NCI-H2227 (cell line): ENCODE measurements around the gene GLTPD2.

Source experiments
- DNase-seq: peaks from one replicate; lab custom pipeline; 2025; ENCODE audit not compliant: unreplicated experiment; lab: John Stamatoyannopoulos, UW

GLTPD2 gene

DNA sequence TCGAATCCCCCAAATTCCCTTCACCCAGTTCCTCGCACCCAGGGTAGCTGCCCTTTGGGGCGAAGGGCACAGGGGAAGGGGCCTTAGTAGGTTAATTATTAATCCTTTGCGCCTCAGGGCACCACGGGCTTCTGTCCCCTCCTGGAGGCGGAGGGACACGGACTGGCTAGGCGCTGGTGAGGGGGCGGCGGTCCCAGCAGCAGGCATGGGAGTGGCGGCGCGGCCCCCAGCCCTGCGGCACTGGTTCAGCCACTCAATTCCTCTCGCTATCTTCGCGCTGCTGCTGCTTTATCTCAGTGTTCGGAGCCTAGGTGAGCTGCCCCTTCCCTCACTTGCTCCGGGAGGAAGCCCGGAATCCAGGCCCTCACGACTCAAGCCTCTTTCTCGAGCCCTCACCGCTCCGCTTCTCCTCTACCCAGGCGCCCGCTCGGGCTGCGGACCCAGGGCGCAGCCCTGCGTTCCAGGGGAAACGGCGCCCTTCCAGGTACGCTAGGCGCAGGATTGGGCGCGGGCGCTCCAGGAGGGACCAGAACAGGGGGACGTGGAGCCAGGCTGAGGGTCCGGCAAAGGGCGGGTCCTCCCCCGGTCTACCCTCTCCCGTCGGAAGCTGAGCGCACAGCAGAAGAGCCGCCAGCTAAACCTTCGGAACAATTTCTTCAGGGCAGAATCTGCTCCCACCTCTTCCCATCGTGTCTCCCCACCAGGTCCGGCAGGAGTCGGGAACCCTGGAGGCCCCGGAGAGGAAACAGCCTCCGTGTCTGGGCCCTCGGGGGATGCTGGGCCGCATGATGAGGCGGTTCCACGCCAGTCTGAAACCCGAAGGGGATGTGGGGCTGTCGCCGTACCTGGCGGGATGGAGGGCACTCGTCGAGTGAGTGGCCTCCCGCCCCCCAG, at the start of gene GLTPD2:
GLTPD2 (plus strand) TSS at position 158 of the 894 bp plus-strand sequence; CDS start at position 206, 48 bp downstream.
- DNase-seq, result peak; percentile 37

DNA sequence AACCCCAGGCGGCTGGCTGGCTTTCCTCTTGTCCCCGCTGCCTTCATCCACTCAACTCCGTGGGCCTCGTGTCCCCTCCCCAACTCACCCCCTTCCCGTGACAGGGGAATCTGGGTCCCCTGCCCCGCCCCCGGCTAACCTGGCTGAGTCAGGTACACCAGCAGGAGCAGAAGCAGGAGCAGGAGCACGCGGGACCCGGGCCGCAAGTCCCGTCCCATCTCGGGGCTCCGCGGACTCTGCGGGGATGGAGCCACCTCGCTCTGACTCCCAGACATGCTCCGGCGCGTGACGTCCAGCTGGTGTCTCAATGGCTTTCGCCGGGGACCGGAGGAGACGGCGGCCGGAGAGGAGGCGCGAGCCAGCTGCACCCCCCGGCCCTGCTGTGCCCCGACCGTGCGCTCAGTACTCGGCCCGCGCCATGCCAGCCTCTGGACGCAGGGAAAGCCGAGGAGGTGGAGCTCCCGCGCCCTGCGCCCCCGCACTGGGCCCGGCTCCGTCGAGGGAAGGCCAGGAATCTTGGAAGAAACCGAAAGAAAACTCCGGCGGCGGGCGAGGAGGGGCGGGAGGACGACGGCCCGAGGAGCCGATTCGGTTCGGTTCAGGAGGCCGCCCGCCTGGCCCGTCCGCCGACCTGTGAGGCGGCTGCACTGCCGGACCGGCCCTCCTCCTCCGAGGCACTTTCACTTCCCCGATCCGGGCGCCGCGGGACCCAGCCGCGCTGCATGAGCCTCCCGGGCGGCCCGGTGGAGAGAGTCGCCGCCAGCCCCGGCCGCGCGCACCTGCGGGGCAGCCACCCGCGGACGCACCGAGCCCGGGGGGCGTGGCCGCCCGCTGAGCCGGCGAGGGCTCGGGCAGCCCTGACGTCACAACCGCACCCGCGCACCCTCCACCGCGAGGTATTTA, 49.4 kb upstream of the GLTPD2 start, which contains the start of the genes CXCL16 and ZMYND15:
CXCL16 (minus strand) TSS at position 807 of the 903 bp plus-strand sequence; CDS start at position 218, 589 bp downstream.
ZMYND15 (plus strand) TSS at position 712 of the 903 bp plus-strand sequence. CDS start 716 bp downstream, outside the sequence.
- DNase-seq, result no peak

DNA sequence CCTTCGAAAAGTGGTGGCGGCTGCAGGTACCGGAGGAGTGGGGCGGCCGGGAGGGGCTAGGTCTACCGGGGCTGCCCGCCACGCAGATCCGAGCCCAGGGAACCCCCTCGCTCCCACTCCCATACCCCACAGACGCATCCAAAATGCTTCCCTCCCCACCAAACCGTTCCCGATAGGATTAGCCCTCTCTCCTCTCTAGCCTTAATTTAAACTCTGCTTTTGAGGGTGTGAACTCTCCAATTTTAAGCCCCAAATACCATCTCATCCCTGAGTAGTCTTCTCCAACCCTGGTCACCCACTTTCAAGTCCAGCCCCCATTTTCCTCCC, 48.8 kb upstream of the GLTPD2 start:
- DNase-seq, result no peak

DNA sequence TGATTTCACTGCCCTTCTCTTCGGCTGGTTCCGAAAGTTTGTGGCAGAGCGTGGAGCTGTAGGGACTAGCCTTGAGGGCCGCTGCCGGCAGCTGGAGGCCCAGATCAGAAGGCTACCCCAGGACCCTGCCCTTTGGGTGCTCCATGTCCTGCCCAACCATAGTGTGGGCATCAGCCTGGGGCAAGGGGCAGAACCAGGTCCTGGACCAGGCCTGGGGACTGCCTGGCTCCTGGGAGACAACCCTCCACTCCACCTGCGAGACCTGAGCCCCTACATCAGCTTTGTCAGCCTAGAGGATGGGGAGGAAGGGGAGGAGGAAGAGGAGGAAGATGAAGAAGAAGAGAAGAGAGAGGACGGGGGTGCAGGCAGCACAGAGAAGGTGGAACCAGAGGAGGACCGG, 48.2 kb upstream of the GLTPD2 start:
- no peak for DNase-seq

DNA sequence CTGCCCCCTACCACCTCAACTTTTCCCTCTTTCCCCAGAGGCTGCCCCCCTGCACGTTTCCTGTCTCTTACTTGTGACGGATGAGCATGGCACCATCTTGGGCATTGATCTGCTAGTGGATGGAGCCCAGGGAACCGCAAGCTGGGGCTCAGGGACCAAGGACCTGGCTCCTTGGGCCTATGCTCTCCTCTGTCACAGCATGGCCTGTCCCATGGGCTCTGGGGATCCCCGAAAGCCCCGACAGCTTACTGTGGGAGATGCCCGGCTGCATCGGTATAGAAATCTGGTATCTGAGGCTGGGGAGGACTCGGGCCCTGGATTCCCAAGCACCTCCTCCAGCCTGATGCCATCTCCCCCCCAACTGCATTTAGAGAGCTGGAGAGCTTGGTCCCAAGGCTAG, 47.2 kb upstream of the GLTPD2 start:
- no peak for DNase-seq

DNA sequence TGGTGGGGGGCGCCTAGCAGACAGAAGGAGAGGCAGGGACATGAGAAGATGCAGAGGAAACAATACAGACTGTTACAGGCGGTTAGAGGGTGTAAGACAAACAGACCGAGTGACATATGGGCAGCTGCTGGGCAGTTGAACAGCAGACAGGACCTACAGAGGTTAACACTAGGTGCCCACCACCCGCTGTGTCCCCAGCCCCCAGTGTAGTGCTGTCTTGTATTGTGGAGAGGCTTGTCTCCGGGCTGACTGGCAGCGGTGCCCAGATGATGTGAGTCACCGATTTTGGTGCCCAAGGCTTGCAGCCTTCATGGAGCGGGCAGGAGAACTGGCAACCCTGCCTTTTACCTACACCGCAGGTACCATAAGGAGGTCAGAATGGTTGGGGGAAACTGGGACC, 46.6 kb upstream of the GLTPD2 start:
- no peak for DNase-seq

DNA sequence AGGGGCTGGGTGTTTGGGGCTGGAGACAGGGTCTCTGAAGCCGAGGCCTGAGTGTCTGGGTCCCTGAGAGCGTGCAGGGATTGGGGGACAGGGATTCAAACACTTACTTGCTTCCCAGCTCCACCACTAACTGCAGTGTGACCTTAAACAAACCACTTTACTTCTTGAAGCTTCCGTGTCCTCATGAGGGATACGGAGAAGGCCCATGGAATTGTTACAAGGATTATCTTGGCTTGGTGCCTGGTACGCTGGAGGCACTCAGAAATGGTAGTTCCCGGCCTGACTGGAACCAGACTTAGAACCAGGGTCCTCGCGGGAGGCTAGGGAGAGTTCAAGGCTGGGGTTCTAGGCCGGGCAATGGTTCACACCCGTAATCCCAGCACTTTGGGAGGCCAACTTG, 46.1 kb upstream of the GLTPD2 start:
- DNase-seq, result no peak

DNA sequence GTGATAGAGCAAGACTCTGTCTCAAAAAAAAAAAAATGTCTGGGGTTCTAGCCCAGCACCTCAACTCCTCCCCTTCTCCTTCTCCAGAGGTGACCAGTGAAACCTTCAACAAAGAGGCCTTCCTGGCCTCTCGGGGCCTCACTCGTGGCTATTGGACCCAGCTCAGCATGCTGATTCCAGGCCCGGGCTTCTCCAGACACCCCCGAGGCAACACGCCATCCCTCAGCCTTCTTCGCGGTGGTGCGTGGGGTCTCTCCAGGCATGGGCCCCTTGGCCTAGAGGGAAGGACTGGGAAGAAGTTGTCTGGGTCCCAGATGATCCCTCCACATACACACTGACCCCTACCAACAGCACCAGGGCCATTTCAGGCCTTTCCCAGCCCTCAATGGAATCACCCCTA, 45.5 kb upstream of the GLTPD2 start:
- DNase-seq, result no peak

DNA sequence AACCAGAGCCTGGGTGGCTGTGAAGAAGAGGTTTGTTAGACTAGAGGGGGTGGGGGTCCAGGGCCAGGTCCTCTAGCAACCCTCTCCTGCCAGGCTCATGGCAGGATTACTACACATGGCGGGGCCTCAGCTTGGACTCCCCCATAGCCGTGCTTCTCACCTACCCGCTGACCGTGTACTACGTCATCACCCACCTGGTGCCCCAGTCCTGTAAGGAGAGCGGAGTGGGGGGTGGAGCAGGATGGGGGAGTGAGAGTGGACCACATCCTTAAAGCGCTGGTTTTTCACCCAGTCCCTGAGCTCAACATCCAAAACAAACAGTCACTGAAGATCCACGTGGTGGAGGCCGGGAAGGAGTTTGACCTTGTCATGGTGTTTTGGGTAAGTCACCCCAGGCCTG, 44.9 kb upstream of the GLTPD2 start:
- DNase-seq, result no peak

DNA sequence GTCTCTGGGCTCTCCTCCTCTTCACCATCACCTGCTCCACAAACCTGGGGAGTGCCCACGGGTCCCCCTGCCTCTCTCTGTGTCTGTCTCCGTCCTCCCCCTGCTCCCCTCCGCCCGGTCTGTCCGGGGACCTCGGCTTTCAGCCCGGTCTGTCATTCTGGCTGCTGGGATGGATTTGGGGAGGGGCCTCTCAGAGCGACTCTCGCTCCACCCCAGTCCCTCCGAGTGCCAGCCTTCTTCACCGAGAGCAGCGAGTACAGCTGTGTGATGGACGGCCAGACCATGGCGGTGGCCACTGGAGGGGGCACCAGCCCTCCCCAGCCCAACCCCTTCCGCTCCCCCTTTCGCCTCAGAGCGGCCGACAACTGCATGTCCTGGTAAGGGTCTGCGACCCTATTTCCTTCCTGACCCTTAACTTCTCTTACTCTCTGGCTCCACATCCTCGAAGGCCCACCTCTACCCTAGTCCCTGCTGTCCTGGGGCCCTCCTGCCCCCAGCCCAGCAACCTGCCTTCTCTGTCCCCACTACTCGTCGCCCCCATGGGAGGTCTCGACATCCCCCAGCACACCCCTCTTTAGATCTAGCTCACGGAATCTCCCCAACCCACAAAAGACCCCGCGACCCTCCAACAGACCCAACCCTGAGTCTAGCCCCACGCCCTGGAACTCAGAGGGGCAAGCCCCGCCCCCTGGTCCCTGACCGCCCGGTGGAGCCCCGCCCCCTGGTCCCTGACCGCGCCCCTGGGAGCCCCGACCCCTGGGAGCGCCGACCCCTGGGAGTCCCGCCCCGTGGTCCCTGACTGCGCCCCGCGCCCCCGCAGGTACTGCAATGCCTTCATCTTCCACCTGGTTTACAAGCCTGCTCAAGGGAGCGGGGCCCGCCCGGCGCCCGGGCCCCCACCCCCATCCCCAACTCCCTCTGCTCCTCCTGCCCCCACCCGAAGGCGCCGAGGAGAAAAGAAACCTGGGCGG, 43.5 kb upstream of the GLTPD2 start:
- DNase-seq, result peak; percentile 41

DNA sequence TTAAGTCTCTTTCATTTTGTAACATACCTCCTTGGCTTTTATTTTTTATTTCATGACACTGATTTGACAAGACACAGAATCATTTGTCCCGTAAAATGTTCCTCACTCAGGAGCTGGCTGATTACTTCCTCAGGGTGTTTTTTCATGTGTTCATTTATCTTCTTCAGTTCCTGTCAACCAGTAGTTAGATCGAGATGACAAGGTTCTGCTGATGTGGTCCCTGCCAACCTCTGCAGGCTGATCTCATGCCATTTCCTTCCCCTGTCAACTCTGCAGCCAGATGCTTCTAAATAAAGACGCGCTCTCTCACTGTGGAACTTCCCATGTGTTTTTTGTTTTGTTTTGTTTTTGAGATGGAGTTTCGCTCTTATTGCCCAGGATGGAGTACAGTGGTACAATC, 40.9 kb upstream of the GLTPD2 start:
- DNase-seq, result no peak

DNA sequence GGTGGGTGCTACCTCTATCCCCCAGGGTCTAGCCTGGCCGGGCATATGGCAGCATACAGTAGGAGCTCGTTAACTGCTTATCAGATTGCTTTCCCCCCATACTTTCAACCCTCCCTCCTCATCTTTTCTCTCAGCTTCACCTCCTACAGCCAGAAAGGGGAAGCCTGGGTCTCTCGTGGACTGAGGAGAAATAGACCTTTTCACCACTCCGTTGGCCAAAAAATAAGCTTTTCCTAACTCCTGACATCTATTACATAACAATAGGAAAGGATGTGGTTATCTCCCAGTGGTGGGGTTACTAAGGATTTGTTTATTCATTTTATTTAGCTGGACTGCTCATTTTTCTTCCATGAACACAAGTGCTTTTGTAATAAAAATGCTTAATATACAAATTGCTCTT, 40.1 kb upstream of the GLTPD2 start:
- no peak for DNase-seq

DNA sequence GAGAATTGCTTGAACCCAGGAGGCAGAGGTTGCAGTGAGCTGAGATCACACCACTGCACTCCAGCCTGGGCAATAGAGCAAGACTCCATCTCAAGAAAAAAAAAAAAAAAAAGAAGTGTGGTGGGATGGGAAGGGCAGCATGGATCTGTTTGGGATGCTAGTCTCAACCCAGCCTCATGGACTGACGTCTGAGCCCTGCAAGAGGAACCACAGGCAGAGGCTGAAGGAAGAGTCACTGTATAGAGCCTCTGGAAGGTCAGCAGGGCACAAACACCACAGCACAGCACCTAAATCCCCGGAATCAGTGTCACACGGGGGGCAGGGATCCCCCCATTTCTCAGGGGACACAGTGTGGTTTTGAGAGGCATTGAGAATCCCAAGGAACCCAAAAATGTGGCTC, 38.2 kb upstream of the GLTPD2 start:
- DNase-seq, result no peak

DNA sequence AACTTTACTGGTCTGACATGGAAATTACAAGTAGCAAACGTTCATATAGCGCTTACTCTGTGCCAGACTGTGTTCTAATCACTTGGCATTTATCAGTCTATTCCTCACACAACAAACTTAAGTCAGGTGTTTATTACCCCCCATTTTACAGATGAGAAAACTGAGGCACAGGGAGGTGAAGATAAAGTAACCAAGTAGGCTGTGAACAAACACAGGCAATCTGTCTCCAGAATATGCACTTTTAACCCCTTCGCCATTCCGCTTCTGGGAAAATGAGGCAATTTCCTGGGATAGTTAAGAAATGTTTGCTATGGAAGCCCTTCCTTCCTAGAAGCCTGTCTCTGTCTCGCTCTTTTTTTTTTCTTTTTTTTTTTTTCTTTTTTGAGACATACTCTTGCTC, 36.8 kb upstream of the GLTPD2 start:
- no peak for DNase-seq

DNA sequence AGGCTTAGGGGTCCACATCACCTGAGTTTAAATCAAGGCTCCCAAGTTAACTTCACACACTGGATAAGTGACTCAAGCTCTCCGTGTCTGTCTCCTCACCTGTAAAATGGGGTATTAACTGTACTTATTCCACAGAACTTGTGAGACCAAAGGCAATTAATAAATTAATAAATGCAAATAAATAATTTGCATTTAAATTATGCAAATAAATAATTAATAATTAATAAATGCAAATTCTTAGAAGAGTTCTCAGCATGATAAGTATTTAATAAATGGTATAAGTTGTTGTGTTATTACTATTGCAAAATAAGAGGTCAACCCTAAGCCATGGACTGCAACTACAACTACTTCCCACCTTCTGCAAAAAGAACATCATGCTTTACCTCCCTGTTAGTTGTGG, 35.4 kb upstream of the GLTPD2 start:
- no peak for DNase-seq

DNA sequence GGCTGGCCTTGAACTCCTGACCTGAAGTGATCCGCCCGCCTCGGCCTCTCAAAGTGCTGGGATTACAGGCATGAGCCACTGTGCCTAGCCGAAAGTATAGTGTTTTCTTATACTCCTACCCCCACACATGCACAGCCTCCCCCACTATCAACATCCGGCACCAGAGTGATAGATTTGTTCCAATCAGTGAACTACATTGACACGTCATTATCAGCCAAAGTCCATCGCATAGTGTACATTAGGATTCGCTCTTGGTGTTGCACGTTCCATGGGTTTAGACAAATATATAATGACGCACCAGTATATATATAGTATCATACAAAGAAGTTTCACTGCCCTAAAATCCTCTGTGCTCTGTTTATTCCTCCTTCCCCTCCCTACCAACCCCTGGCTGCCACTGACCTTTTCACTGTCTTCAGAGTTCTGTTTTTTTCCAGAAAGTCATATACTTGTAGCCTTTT, 29.0 kb upstream of the GLTPD2 start:
- DNase-seq, result no peak

DNA sequence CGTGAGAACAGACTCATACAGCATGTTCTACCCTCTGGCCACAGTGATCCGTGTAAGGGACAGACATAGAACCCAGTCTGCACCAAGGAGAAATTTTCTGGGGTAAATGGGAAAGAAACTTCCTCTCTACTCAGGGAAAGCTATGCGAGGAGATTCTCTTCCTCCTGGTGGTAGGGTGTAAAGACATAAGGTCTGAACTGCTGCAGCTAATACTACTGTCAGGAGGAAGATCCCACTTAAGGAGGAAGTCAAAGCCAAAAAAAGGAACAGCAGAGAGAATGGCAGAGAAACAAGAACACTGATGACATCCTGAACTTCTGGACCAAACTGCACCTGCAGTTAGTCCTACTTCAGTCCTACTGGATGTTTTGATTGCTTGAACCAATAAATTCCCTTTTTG, 24.2 kb upstream of the GLTPD2 start:
- no peak for DNase-seq

DNA sequence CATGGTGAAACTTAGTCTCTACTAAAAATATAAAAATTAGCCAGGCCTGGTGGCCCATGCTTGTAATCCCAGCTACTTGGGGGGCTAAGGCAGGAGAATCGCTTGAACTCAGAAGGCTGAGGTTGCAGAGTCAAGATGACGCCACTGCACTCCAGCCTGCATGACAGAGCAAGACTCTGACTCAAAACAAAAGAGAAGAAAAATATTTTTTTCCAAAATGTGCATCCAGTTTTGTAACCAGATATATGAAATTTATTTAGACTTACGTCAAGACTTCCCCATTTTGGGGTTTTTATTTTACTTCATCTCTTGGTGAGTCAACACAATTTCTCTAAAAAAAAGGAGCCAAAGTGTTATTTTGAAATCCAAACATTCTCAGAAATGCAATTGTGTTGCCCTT, 22.6 kb upstream of the GLTPD2 start:
- no peak for DNase-seq

DNA sequence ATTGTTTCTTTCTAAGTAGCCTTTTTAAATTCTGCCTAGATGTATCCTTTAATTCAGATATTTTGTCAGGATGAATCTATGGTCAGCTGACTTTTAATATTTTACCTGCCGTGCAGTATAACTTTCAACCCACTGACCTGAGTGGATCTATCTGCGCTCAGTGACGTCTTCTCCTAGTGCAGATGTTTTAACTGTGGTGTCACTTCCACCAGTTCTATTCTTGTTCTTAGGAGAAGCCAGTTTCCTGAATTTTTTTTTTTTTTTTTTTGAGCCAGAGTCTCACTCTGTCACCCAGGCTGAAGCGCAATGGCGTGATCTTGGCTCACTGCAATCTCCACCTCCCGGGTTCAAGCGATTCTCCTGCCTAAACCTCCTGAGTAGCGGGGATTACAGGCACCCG, 22.0 kb upstream of the GLTPD2 start:
- no peak for DNase-seq

DNA sequence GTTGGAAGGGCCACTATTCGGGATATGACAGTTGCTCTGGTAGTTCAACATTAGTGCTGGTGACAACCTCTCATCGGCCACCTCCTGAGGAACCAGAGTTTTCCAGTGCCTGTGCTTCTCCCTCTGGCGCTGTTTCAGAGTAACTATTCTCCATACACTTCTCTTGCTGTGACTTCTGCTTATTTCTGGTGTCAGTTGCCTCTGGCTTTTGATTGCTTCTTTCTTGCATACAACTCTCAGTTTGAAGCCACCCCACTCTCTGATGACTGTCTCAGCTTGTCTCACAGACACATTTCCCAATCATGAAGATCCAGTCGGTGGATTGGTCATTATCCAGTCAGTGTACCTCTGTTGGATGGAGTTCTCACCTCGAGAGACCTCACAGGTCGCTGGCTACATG, 20.5 kb upstream of the GLTPD2 start:
- no peak for DNase-seq

DNA sequence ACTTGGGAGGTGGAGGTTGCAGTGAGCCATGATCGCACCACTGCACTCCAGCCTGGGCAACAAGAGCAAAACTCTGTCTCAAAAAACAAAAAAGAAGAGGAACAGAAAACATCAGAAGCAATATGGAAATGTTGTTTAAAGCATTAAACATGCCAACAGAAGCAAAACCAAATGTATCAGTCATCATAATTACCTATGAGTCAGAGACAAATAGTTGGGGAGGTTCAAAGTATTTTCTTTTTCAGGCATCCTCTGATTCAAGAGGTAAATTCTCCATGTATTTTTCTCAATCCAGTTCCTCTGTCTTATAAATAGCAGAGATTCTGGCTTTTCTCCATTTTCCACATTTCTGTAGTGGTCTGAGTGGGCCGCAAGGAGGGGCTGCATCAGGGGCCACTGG, 19.1 kb upstream of the GLTPD2 start:
- DNase-seq, result no peak
